ENCODE data around the gene EMP2.
A peak's percentile ranks its signal among the peaks of the same experiment; 100 is the strongest.
"Not testable (repeated sequence)": the region's sequence is repeated elsewhere in the genome, so short reads cannot be mapped to it uniquely, and the experiment has no call there.

Gene EMP2

GRCh38 chr16:10519297-10519696 is 61.1 kb downstream of the EMP2 start:
- DNase-seq, result no peak

- no peak for DNase-seq
Measured at GRCh38 chr16:10518479-10519041, 61.8 kb downstream of the EMP2 start.

GRCh38 chr16:10517868-10518267 is 62.5 kb downstream of the EMP2 start:
- no peak for DNase-seq

GRCh38 chr16:10514369-10515055 is 65.9 kb downstream of the EMP2 start:
- peak; percentile 72 for DNase-seq

DNA sequence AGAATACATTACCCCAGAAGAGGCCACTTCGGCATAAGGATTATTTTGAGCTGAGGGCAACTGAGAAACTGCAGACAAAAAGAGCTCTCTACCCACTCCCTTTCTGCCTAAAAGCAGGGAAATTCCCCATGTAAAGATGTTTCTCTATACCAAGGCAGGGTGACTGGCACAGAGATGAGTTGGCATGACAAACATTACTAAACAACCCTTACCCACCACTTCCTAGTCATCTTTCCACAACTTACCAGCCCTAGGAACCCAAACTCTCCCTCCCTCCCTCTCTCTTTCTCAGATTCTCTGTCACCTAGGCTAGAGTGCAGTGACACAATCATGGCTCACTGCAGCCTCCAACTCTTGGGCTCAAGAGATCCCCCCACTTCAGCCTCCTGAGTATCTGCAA is 68.6 kb downstream of the EMP2 start:
- DNase-seq, result no peak

- DNase-seq, result no peak
Measured at GRCh38 chr16:10510279-10510678, 70.1 kb downstream of the EMP2 start.

- peak; percentile 82 for DNase-seq
Measured at GRCh38 chr16:10509534-10510025, 70.8 kb downstream of the EMP2 start.

DNA sequence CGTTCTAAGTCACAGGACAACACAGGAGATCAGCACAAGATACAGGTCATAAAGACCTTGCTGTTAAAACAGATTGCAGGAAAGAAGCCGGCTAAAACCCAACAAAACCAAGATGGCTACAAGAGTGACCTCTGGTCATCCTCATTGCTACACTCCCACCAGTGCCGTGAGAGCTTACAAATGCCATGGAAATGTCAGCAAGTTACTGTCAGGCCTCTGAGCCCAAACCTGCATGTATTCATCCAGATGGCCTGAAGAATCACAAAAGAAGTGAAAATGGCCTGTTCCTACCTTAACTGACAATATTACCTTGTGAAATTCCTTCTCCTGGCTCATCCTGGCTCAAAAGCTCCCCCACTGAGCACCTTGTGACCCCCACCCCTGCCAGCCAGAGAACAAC is 75.1 kb downstream of the EMP2 start:
- DNase-seq, result not testable (repeated sequence)

DNA sequence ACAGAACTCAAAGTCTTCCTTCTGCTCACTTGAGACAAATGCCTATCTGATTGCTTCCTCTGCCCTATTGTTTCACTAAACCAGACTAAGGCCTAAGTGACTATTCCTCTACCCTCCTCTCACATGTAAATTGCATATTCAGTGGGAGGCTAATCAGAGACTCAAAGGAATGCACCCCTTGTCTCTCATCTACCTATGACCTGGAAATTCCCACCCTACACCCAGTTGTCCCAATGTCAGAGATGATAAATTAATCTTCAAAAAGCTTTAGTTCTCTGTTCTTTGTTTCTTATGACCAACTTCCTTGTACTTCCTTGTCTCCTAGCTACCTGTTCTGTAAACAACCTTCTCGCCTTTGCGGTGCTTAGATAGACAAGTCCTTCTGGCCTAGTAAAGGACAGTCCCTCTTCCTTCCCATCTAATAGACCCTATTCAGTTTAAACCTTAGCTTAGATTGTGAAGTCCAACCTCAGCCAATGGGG is 76.0 kb downstream of the EMP2 start:
- DNase-seq, result no peak

DNA sequence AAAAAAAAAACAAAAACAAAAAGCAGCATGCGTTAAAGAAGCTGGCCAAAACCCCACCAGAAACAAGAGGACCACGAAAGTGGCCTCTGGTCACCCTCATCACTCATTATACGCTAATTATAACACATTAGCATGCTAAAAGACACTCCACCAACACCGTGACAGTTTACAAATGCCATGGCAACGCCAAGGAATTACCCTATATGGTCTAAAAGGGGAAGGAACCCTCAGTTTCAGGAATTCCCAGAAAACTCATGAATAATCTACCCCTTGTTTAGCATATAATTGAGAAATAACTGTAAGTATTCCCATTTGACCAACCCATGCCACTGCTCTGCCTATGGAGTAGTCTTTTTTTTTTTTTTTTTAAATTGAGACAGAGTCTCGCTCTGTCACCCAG is 77.6 kb downstream of the EMP2 start:
- DNase-seq, result no peak

GRCh38 chr16:10501016-10501607 is 79.3 kb downstream of the EMP2 start:
- DNase-seq, result no peak

DNA sequence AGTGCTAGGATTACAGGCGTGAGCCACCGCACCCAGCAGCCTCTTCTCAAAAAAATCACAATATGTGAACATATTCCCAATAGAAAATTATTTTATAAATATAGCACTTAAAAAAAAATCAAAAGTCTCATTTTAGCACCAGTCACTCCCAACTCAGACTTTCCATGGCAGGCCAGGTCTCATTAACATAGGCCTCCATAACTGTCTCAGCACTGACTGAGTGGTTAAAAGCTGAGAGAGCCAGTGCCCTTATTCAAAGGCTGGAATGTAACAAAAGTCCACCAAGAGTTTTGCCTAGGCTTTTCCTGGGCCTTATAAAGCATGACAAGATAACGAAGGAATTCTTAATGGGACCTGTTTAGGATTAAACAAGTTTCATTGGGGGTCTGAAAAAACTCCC is 79.8 kb downstream of the EMP2 start:
- no peak for DNase-seq

- no peak for DNase-seq
Measured at GRCh38 chr16:10497132-10498101, 83.0 kb downstream of the EMP2 start.

DNA sequence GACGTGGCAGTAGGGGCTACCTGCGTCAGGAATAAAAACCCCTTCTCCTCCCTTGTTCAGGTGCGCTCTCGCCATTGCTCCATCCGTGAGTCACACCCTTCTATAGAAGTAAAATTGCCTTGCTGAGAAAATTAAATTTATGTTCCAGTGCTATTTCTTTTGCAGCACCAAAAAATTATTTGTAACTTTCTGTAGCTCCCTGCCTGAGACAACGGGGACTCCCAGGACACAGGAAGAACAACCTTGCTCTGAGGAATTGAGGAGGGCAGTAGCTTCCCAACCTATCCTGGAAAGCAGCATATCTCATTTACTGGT is 85.4 kb downstream of the EMP2 start:
- no peak for DNase-seq

- no peak for DNase-seq
Measured at GRCh38 chr16:10494343-10495030, 85.9 kb downstream of the EMP2 start.

- no peak for DNase-seq
Measured at GRCh38 chr16:10493276-10493675, 87.1 kb downstream of the EMP2 start.

DNA sequence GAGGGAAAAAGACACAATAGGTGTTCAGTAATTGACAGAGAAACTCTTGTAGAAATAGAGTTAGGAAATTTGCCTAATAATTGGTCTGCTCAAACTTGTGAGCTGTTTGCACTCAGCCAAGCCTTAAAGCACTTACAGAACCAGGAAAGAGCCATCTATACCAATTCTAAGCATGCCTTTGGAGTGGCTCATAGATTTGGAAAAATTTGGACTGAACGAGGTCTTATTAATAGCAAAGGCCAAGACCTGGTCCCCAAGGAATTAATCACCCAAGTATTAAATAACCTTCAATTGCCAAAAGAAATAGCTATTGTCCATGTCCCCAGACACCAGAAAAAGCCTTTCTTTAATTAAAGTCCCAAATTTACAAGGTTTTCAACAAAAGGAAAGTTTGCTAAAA is 90.3 kb downstream of the EMP2 start:
- no peak for DNase-seq

DNA sequence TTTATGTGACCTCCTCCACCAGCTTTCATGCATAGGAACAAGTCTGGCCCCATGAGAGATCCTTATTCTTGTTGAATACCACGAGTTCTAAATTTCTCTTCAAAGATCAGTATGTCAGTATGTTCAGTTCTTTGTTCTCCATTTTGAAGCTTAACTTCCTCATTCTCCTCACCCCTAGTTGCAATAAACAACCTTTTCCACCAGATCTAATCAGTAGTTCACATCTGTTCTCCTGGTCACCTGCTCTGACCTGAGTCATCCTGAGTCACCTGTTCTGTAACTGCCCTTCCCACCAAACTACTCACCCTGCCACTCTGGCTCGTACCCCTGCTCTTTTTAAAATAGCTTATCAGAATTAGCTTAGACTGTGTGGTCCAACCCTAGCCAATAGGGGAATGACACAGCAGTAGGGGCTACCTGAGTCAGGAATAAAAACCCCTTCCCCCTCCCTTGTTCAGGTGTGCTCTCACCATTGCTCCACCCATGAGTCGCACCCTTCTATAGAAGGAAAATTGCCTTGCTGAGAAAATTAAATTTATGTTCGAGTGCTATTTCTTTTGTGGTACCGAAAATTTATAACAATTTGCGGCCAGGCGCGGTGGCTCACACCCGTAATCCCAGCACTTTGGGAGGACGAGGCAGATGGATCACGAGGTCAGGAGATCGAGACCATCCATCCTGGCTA is 94.6 kb downstream of the EMP2 start:
- no peak for DNase-seq

DNA sequence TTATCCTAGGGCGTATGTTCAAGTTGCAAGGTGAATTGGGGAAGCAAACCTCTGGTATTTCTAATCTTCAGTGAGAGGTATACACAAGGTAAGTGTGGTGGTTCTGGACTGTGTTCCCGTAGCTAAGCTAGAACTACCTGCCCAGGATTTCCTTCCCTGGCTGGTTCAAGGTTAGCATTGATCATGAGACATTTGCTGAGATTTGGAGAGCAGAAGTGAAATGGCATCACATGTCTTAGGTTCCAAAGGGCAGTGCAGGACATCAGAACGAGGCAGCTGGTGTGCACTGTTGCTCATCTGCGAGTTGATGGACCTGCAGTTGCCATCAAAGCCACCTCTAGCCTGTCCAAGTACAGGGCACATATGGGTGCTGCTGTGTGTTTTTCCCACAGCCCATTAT is 95.2 kb downstream of the EMP2 start:
- no peak for DNase-seq

DNA sequence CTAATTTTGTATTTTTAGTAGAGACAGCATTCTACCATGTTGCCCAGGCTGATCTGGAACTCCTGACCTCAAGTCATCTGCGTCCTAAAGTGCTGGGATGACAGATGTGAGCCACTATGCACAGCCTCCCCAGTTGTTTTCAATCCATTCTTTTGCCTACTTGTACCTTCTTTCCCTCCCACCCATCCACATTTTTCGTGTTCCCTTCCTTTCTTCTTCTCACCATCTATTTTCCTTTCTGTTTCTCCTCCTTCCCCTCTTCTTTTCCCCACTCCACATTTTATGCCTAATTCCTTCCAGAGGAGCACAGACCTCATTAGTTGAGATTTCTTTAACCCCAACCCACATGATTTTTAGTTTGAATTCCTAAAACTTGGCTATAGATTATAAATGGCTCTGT is 100.2 kb downstream of the EMP2 start:
- DNase-seq, result no peak
